NCI-H69 (cell line): ENCODE data around the gene MRPL46.
A peak's percentile ranks its signal among the peaks of the same experiment; 100 is the strongest.
"Not testable (repeated sequence)": the region's sequence is repeated elsewhere in the genome, so short reads cannot be mapped to it uniquely, and the experiment has no call there.

ENCODE experiments used
- DNase-seq: peaks from one replicate; lab custom pipeline; 2025; lab: John Stamatoyannopoulos, UW

MRPL46 gene

GRCh38 chr15:88477904-88478303 is 10.7 kb upstream of the MRPL46 start:
- no peak for DNase-seq

GRCh38 chr15:88477126-88477525 is 9.9 kb upstream of the MRPL46 start:
- no peak for DNase-seq

- DNase-seq: peak; percentile 52
Observed at GRCh38 chr15:88476635-88477060, 9.5 kb upstream of the MRPL46 start.

- DNase-seq: not testable (repeated sequence)
Observed at GRCh38 chr15:88473661-88474293, 6.6 kb upstream of the MRPL46 start.

- no peak for DNase-seq
Observed at GRCh38 chr15:88472225-88472624, 5.0 kb upstream of the MRPL46 start.

- peak; percentile 19 for DNase-seq
Observed at GRCh38 chr15:88470625-88471372, 3.6 kb upstream of the MRPL46 start.

- DNase-seq: no peak
Observed at GRCh38 chr15:88469321-88469720, 2.1 kb upstream of the MRPL46 start.

- DNase-seq: not testable (repeated sequence)
Observed at GRCh38 chr15:88468721-88469120, 1.5 kb upstream of the MRPL46 start.

GRCh38 chr15:88467935-88468528 is 844 bp upstream of the MRPL46 start:
- DNase-seq: peak; percentile 19

- DNase-seq: no peak
Observed at GRCh38 chr15:88465633-88466224, 1.5 kb downstream of the MRPL46 start.

- no peak for DNase-seq
Observed at GRCh38 chr15:88463870-88464532, 3.2 kb downstream of the MRPL46 start.

GRCh38 chr15:88456733-88457132 is 10.5 kb downstream of the MRPL46 start:
- DNase-seq: no peak

GRCh38 chr15:88454867-88455810 is 12.0 kb downstream of the MRPL46 start:
- peak; percentile 80 for DNase-seq

GRCh38 chr15:88454236-88454635 is 13.0 kb downstream of the MRPL46 start:
- DNase-seq: no peak

- no peak for DNase-seq
Observed at GRCh38 chr15:88453651-88454050, 13.5 kb downstream of the MRPL46 start.

GRCh38 chr15:88450125-88450798 is 16.9 kb downstream of the MRPL46 start:
- peak; percentile 39 for DNase-seq

- no peak for DNase-seq
Observed at GRCh38 chr15:88449581-88449980, 17.6 kb downstream of the MRPL46 start.

GRCh38 chr15:88448991-88449461 is 18.2 kb downstream of the MRPL46 start:
- DNase-seq: peak; percentile 3

GRCh38 chr15:88447741-88448140 is 19.4 kb downstream of the MRPL46 start:
- DNase-seq: no peak

GRCh38 chr15:88447206-88447605 is 20.0 kb downstream of the MRPL46 start:
- no peak for DNase-seq
